Adipose tissue (tissue), 3 donors: ENCODE measurements around the gene ZNF554. TPM values are rescaled to one million over a fixed set of nuclear protein-coding genes. Genes with fewer than 3 reads are reported as not detected.
"Not testable (repeated sequence)": the region's sequence is repeated elsewhere in the genome, so short reads cannot be mapped to it uniquely, and the experiment has no call there.

Source experiments
- H3K27ac ChIP-seq: one replicate; pipeline ENCODE4 v1.5.1; 2013; ENCODE audit warnings: low read depth, low read length
- WGBS, 3 donors: extraction: QIAGEN DNeasy Blood & Tissue Kit; methylation state at CpG; one replicate each; pipeline ENCODE4 v1.1.7; 2013; 5-methylcytosine and 5-hydroxymethylcytosine counted together
- polyA plus RNA-seq, 3 donors: library from polyadenylated mRNA; stranded (reverse); fragments of 200-250 nt; gene quantifications; one replicate each; pipeline ENCODE4 v1.2.3, GENCODE V29; 2013
- donor health status: healthy with polysubstance abuse.
- donor health status: Bipolar disorder and iron deficiency.
- donor health status: healthy.

ZNF554 gene
- polyA plus RNA-seq, 3 donors = 1.2 to 2.9 (median 1.7) TPM

DNA sequence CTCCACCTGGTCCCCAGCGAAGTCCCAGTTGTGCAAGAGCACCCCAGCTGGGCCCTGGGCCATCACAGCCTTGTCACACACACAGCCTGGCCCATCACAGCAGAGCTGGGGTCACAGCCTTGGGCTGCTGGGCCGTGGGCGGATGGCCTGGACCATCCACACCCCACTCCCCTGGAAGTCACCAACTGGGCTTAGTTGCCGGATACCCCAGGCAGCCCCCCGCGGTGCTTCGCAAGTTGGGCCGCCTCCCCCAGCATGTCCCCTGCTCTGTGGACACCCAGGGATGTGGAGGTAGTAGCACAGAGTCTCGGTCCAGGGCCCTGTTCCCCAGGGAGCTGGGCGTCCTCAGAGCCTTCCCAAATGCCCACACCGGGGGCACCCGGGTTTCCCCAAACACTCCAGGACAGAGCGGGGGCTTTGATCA, 4.5 kb upstream of the ZNF554 start:
- 89 to 92% (median 91%) methylated on average over 13 of the region's 13 CpGs for WGBS, 3 donors
- H3K27ac ChIP-seq = no peak overlapping the region

DNA sequence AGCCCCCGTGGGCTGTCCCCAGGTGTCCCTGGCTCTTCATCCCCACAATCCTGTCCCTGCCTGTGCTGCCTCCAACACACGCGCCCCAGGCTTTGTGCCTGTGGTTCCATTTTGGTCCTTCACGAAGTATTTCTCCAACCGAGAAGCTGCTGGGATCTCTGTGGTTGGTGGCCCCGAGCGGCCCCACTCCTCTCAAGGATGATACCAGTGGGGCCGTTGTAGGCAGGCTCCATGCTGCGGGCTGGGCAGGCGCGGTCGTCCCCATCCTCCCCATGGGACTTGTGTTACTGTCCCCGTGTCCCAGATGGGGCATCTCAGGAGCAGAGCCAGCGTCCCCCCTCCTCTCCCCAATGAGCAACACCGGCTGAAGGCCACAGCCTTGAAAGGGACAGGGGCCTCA, 3.7 kb upstream of the ZNF554 start:
- WGBS, 3 donors = 84 to 91% (median 87%) methylated on average over 15 of the region's 15 CpGs
- H3K27ac ChIP-seq = no peak overlapping the region

DNA sequence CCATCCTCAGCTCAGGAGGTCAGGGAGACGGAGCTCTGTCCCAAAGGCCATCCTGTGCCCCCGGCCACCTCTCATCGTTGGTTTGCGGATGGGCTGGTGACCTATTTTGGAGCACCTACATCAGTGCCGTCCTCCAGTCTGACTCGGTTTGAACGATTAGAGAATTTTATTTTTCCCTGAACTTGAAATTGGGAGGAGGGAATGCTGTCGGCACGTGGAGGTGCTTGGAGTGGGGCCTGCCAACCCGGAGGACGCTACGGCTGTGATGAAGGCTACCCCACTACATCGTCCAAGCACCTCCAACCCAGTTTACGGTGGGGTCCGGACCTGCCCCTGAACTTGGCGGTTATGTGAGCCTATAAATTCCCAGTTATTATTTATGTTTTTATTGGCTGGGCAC, 3.0 kb upstream of the ZNF554 start:
- 86 to 89% (median 87%) methylated on average over 16 of the region's 16 CpGs for WGBS, 3 donors
- H3K27ac ChIP-seq = no peak overlapping the region

DNA sequence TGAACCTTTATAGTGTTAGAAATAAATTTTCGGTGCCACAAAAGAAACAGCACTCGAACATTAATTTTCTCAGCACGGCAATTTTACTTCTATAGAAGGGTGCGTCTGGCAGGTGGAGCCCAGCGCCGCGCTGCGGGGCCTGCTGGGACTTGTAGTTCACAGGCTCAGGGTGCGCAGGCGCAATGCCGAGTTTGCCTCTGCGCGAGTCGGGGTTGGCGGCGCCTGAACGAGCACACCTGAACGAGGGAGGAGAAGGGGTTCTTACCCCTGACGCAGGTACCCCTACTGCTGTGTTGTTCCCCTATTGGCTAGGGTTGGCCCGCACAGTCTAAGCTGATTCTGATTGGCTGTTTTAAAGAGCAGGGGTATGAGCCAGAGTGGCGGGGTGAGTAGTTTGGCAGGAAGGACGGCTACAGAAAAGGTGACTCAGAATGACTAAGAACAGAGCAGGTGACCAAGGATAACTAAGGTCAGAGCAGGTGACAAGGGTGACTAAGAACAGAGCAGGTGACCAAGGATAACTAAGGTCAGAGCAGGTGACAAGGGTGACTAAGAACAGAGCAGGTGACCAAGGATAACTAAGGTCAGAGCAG, 2.3 kb upstream of the ZNF554 start:
- 75 to 78% (median 76%) methylated on average over 22 of the region's 22 CpGs for whole genome bisulfite sequencing, 3 donors
- H3K27ac ChIP-seq = not testable (repeated sequence)

DNA sequence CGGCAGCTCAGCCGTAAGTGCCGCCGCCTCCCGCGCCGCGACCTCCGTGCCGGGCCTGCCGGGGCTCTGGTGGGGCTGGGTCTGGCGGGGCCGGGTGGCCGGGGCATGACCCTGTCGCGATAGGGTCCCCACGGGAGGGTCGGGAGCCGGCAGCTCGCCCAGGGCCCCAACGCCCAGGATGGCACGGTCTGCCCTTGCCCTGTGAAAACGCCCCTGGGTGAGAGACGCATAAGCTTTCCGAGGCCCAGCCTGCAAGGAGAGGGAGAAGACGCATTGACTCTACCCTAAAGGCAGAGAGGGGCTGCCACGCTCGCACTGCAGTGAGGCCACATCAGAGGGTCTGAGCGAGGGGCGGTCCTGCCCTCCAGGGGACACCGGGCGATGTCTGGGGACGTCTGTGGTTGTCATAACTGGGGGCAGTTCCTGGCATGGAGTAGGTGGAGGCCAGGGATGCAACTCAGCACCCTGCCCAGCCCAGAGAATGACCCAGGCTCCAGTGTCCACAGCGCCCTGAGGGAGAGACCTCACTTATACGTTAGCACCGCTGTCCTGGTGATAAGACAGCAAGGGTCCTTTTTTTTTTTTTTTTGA, 539 bp downstream of the ZNF554 start:
- WGBS, 3 donors = 1 to 2% (median 1%) methylated on average over 35 to 36 of the region's 36 CpGs
- H3K27ac ChIP-seq = no peak overlapping the region

DNA sequence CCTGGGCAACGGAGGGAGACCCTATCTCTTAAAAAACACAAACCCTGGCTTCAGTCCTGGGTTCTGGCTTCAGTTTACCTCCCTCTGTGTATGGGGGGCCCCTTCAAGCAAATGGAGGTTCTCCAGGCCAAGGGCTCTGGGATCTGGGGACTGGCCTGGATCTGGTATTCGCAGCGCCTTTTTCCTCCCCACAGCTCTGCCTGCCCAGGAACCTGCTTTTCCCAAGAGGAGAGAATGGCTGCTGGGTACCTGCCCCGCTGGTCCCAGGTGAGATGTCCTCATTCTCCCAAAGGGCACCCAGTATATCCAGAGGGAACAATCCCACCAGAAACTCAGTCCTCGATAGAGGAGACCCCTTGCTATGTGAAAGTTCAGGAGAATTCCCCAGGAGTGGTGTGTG, 3.2 kb downstream of the ZNF554 start:
- 95% methylated on average over 5 of the region's 5 CpGs for WGBS, 3 donors
- no peak overlapping the region for H3K27ac ChIP-seq

DNA sequence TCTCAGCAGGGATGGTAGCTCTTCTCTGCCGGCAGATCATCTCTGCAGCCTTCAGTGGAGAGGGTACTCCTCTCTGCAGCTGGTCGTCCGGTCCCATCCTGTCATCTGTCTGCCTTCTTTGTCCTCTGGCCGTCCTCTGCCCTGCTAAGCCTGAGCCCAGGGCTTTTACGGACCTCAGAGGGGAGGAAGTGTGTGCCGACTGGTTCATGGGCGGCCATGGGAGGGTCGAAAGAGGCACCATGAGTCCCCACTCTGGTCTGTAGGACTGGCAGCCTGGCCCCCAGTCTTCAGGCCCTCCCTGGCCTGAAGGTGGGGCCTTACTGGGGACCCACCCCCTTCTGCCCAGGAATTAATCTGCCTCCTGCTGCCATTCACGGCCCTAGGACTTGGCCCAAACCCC, 4.0 kb downstream of the ZNF554 start:
- WGBS, 3 donors = 84 to 88% (median 84%) methylated on average over 8 to 9 of the region's 9 CpGs
- no peak overlapping the region for H3K27ac ChIP-seq

DNA sequence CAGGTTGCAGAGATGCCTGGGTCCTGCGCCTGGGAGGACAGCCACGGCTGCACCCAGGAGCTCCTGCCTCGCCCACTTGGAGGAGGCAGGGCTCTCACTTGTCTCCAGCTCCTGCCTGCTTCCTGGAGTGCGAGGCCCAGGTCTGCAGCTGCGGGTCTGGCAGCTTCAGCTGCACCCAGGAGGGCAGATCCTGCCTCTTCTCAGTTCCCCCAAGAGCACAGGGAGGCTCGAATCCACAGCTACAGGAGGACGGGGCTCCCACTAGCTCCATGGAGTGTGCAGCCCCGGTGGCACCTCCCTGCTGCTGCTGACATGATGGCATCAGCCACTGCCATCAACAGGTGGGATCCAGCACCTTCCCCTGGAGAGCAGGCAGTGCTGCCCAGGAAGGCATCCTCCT, 4.5 kb downstream of the ZNF554 start:
- no peak overlapping the region for H3K27ac ChIP-seq
- WGBS, 3 donors = 72 to 76% (median 73%) methylated on average over 8 of the region's 8 CpGs

DNA sequence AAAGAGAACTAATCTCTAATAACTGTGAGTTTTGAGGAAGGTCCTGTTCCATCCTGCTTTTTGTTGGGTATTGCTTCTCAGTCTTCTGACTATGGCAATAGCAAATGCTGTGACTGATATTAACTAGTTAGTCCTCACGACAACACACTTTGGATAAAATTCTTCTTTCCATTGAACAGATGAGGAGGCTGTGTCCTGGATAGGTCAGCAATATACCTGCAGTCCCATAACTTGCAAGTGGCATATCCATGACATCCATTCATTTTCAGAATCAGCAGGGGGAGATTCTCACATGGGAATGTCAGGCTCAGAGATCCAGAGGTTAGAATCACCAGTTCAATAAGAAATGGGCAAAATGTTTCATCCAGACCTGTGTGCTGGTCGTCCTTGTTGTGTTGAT, 7.4 kb downstream of the ZNF554 start:
- 97 to 99% (median 98%) methylated on average over 2 of the region's 2 CpGs for WGBS, 3 donors
- H3K27ac ChIP-seq = no peak overlapping the region

DNA sequence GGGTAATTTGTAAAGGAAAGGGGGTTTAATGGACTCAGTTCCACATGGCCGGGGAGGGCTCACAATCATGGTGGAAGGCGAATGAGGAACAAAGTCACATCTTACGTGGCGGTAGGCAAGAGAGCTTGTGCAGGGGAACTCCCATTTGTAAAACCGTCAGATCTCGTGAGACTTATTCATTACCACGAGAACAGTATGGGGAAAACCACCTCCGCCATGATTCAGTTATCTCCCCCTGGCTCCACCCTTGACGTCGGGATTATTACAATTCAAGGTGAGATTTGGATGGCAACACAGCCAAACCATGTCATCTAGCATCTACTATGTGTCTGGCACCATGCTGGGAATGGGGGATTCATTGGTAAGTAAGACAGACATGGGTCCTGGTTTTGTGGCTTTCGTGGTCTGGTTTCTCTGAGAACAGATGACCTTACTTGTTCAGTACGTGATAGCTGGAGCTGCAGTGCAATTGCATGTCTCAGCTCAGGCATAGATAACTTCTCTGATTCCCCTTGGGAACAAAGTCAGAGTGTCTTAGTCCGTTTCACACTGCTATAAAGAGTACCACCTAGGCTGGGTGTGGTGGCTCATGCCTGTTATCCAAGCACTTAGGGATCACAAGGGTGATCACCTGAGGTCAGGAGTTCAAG, 8.3 kb downstream of the ZNF554 start:
- WGBS, 3 donors = 88 to 97% (median 94%) methylated on average over 13 of the region's 13 CpGs
- no peak overlapping the region for H3K27ac ChIP-seq

DNA sequence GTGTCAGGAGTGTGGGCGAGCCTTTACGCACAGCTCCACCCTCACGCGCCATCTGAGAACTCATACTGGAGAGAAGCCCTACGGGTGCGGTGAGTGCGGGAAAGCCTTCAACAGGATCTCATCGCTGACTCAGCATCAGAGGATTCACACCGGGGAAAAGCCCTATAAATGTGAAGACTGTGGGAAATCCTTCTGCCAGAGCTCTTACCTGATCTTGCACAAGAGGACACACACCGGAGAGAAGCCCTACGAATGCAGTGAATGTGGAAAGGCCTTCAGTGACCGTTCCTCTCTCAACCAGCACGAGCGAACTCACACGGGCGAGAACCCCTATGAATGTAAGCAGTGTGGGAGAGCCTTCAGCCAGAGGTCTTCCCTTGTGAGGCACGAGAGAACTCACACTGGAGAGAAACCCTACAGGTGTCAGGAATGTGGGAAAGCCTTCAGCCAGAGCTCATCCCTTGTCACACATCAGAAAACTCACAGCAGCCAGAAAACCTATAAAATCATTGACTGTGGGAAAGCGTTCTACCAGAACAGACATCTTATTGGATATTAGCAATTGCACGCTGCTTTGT, 14.7 kb downstream of the ZNF554 start:
- 97 to 98% (median 98%) methylated on average over 19 of the region's 19 CpGs for WGBS, 3 donors
- no peak overlapping the region for H3K27ac ChIP-seq

DNA sequence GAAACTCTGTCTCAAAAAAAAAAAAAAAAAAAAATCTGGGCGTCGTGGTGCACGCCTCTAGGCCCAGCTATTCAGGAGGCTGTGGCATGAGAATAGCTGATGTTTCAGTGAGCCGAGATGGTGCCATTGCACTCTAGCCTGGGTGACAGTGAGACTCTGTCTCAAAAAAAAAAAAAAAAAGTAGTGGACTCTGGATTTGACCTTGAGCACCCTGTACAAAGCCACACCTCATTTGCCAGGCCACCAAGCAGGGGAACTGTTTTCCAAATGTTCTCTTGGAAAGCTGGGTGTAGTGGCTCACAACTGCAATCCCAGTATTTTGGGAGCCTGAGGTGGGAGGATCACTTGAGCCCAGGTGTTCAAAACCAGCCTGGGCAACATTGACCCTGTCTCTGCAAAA, 17.8 kb downstream of the ZNF554 start:
- H3K27ac ChIP-seq = no peak overlapping the region
- 83 to 86% (median 83%) methylated on average over 4 of the region's 4 CpGs for WGBS, 3 donors

DNA sequence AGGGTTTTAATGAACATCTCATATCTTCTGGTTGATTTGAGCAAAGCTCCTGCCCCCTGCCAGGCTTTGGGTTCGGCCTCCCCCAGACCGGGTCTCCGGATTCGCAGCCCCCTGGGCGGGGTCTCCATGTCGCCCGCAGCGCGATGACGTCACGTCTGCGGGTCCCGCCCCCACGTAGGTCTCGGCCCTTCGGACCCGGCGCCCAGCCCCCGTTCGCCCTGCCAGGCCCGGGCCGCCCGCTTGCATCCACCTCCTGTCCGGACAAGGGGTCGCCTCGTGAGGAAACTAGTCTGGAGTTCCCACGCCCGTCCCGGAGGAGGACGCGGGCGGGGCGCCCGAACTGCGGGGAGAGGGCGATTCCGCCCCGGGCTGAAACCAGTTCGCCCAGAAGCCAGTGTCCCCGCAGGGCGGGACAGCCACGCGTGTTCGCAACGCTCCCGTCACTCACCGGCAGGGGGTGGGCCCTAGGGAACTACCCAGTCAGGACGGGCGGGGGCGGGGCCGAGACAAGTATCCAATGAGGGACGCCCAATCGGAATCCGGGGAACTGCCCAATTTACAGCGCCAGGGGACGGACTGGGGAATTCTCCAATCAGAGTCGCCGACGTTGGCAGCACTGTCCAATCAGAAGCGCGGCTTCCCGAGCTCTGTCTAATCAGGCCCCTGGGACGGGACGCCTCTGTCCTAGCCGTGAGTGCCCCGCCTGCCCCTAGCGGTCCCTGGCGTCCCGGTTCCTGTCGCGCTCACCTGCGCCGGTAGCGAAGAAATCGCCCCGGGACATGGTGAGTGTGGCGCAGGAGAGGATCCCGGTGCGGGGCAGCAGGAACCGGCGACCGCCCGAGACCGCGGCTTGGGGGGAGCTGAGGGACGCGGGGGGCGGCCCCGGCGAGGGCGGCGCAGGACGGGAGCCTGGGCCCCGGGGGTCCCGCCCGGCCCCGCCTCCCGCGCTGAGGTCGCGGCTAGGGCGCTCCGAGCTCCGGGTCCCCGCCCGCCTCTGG, 21.4 kb downstream of the ZNF554 start, which contains the start of gene ZNF555:
TSS of gene ZNF555 (plus strand) at position 682 of the 998 bp plus-strand sequence. CDS start at position 780, 98 bp downstream.
- WGBS, 3 donors = 0 to 1% (median 0%) methylated on average over 73 to 106 of the region's 106 CpGs
- H3K27ac ChIP-seq = peak within 1 kb of the TSS; percentile 91

DNA sequence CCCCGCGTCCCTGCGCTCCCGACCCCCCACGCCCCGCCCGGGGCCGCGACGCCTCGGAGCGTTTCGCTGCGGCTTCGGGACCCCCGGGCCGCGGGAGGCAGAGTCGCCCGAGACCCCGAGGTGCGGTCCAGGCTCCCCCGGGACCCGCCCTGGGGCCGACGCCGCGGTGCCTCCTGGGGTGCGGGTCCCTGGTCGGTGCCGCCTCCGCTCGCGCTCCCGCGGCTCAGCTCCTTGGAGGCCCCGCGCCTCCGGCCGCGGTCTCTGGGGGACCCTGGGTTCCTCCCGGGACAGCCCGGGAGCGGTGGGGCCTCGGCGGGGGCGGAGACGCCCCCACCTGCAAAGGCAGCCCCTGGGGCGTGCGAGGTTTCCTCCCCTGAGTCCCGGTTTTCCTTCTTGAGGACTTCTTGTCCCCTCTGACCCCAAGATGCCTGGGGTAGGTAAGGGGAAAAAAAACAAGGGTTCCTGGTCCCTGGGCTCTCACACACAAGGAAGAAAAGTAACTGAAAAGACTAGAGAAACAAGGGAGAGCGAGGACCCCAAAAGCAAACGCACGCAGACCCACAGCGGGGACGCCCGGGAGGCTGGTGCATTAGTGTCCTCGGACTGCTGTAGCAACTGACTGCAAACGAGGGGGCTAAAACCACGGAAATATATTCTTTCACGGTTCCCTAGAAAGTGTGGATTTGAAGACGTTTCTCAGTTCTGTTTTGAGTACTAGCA, 22.3 kb downstream of the ZNF554 start:
- no peak overlapping the region for H3K27ac ChIP-seq
- 2 to 4% (median 3%) methylated on average over 40 to 62 of the region's 62 CpGs for WGBS, 3 donors

DNA sequence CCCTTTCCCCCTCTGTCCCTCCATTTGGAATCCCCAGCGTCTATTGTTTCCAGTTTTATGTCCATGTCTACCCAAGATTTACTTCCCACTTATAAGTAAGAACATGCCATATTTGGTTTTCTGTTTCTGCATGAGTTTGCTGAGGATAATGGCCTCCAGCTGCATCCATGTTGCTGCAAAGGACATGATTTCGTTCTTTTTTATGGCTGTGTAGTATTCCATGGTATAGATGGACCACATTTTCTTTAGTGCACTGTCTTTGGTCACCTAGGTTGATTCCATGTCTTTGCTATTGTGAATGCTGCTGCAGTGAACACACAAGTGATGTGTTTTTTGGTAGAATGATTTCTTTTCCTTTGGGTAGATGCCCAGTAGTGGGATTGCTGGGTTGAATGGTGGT, 25.4 kb downstream of the ZNF554 start:
- no peak overlapping the region for H3K27ac ChIP-seq
- 96 to 99% (median 98%) methylated on average over 2 of the region's 2 CpGs for WGBS, 3 donors

DNA sequence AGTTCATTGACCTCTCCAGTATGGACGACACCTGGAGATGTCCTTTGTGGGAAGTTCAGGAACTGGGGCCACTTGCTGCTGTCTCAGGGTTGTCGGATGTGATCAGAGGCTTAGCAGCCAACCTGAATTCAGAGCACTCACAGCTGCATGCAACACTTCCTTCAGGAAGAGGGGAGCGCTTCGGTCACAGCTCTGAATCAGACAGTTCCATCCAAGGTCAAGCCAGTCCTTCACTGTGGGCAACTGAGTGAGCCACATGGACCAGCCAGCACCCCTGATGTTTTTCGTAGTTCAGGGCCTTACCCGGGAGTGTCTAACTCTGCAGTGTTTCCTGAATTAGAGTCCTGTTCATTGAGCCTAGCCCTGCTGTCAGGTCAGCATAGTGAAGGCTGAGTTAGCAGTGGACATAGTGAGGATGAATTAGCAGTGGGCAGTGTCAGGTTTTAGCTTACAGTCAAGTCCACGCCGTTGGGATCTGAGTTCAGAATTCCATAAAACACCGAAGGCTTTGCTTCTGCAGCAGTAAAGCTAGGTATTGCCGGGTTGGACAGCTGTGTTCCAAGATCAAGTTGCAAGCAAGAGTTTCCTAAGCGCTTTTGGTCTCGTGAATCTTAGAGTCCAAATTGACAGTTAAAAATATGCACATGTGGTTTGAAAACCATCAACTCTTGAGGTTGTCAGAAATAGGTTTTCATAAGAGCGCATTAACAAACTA, 26.7 kb downstream of the ZNF554 start:
- 88 to 93% (median 91%) methylated on average over 13 of the region's 13 CpGs for WGBS, 3 donors
- no peak overlapping the region for H3K27ac ChIP-seq

DNA sequence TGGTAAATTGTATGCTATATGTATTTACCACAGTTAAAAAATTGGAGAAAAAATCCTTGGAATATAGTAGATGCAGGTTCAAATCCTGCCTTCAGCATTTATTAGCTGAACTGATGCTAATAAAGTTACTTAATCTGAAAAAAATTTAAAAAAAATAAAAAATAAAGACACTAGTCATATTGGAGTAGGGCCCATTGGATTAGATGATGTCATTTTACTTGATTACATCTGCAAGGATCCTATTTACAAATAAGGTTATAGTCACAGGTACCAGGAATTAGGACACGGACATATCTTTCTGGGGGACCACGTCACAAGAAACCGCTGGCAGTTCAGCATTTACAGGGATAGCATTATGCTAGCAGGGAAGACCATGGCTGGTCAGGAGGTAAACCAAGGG, 27.8 kb downstream of the ZNF554 start:
- 98 to 100% (median 99%) methylated on average over 3 of the region's 3 CpGs for WGBS, 3 donors
- H3K27ac ChIP-seq = no peak overlapping the region
